Smooth muscle cell of the pulmonary artery (primary cell): ENCODE data around the gene PRDM8. TPM values are rescaled to one million over a fixed set of nuclear protein-coding genes. Genes with fewer than 3 reads are reported as not detected.

Experiments used
- total RNA-seq: library from RNA; depleted of rRNA; stranded (reverse); fragments of >200 nt; gene quantifications from 2 replicates; pipeline ENCODE4 v1.2.3, GENCODE V29; 2014

Gene PRDM8
- total RNA-seq: 4.9 and 6.8 TPM in 2 replicates

GRCh38 chr4:80196922-80197573 lies at the start of gene PRDM8:
TSS of gene PRDM8 (plus strand) at chr4:80197503. CDS start at chr4:80200081, 2,578 bp downstream.

Other genes starting within 250 kb of the PRDM8 start
- 142 and 224 TPM in 2 replicates for gene ANTXR2, start 124.3 kb upstream of the PRDM8 start, total RNA-seq
- 21.3 and 31.5 TPM in 2 replicates for gene FGF5, start 69.2 kb downstream of the PRDM8 start, total RNA-seq
- gene CFAP299, start 138.2 kb downstream of the PRDM8 start, total RNA-seq: 2.9 and 3.5 TPM in 2 replicates